GM23248 (cell line): ENCODE data around the gene PAPOLG. TPM values are rescaled to one million over a fixed set of nuclear protein-coding genes. Genes with fewer than 3 reads are reported as not detected.
A peak's percentile ranks its signal among the peaks of the same experiment; 100 is the strongest.
"Not testable (repeated sequence)": the region's sequence is repeated elsewhere in the genome, so short reads cannot be mapped to it uniquely, and the experiment has no call there.

Experiments
- DNase-seq: peaks from one replicate; pipeline ENCODE4 v3.0.0-alpha.2; 2015
- H2AFZ ChIP-seq: fragments of 200-600 bp; sonication (generic); 2 replicates; pipeline ENCODE4 v1.6.1; 2016; ENCODE audit warnings: antibody characterized with exemption
- H3F3A ChIP-seq: fragments of 200-600 bp; sonication (generic); 2 replicates; pipeline ENCODE4 v1.6.1; 2016; ENCODE audit warnings: mild to moderate bottlenecking, antibody characterized with exemption, mixed run types; ENCODE audit not compliant: insufficient read depth
- H3K27ac ChIP-seq: fragments of 200-600 bp; sonication (generic); 2 replicates; pipeline ENCODE4 v1.5.1; 2016; ENCODE audit warnings: mild to moderate bottlenecking
- H3K27me3 ChIP-seq: fragments of 200-600 bp; sonication (generic); replicated peaks from 2 replicates; pipeline ENCODE4 v1.6.1; 2016; ENCODE audit warnings: mild to moderate bottlenecking; ENCODE audit not compliant: insufficient read depth
- H3K36me3 ChIP-seq: fragments of 200-600 bp; sonication (generic); 2 replicates; pipeline ENCODE4 v1.6.1; 2016; ENCODE audit warnings: low read depth, mild to moderate bottlenecking
- H3K4me1 ChIP-seq: fragments of 200-600 bp; sonication (generic); 2 replicates; pipeline ENCODE4 v1.6.1; 2016; ENCODE audit warnings: mild to moderate bottlenecking; ENCODE audit not compliant: insufficient read depth
- H3K4me2 ChIP-seq: fragments of 200-600 bp; sonication (generic); one replicate; pipeline ENCODE4 v1.6.1; 2016; ENCODE audit warnings: mild to moderate bottlenecking; ENCODE audit not compliant: unreplicated experiment
- H3K4me3 ChIP-seq: fragments of 200-600 bp; sonication (generic); 2 replicates; pipeline ENCODE4 v1.5.1; 2016; ENCODE audit warnings: mild to moderate bottlenecking
- H3K79me2 ChIP-seq: fragments of 200-600 bp; sonication (generic); 2 replicates; pipeline ENCODE4 v1.6.1; 2016; ENCODE audit warnings: mild to moderate bottlenecking; ENCODE audit not compliant: insufficient read depth
- H3K9ac ChIP-seq: fragments of 200-600 bp; sonication (generic); 2 replicates; pipeline ENCODE4 v1.6.1; 2016; ENCODE audit warnings: mild to moderate bottlenecking
- H3K9me2 ChIP-seq: fragments of 200-600 bp; sonication (generic); 2 replicates; pipeline ENCODE4 v1.6.1; 2016; ENCODE audit warnings: mixed run types, mild to moderate bottlenecking, moderate library complexity; ENCODE audit not compliant: insufficient read depth
- H3K9me3 ChIP-seq: fragments of 200-600 bp; sonication (generic); one replicate; pipeline ENCODE4 v1.6.1; 2017; ENCODE audit warnings: low read depth
- H4K20me1 ChIP-seq: fragments of 200-600 bp; sonication (generic); 2 replicates; pipeline ENCODE4 v1.6.0; 2016; ENCODE audit not compliant: insufficient read depth
- EZH2 ChIP-seq: fragments of 200-600 bp; sonication (generic); IDR thresholded peaks from 2 replicates; pipeline ENCODE4 v1.6.1; 2018; ENCODE audit warnings: antibody characterized with exemption, mild to moderate bottlenecking; ENCODE audit not compliant: insufficient read depth, poor library complexity, severe bottlenecking
- EZH2phosphoT487 ChIP-seq: fragments of 200-600 bp; sonication (generic); IDR thresholded peaks from 2 replicates; pipeline ENCODE4 v1.6.1; 2018; ENCODE audit warnings: antibody characterized with exemption, moderate library complexity, mild to moderate bottlenecking, low read depth; ENCODE audit not compliant: insufficient read depth
- WGBS, 2 experiments: methylation state at CpG; one replicate each; pipeline ENCODE4 v1.1.6; 2015 to 2017; ENCODE audit warnings: low lambda C conversion rate in 2 of 2, low coverage in 1 of 2; ENCODE audit errors: missing lambda C conversion rate in 2 of 2; 5-methylcytosine and 5-hydroxymethylcytosine counted together
- in situ Hi-C: fragments of 300-500 bp; cut with MboI; formaldehyde crosslinking; loops from 2 replicates; pipeline ENCODE4 v1.15.0; 2020
- polyA plus RNA-seq: library from polyadenylated mRNA; unstranded; fragments of >200 nt; fragmentation: Nextera tagmentation; extraction: Ambion mirVana; gene quantifications from 2 replicates; pipeline ENCODE4 v1.2.1, GENCODE V29; 2016
- total RNA-seq: library from RNA; depleted of rRNA; stranded (reverse); fragments of >200 nt; shearing (Covaris generic); gene quantifications from 2 replicates; pipeline ENCODE4 v1.2.3, GENCODE V29; 2014

Gene PAPOLG
- total and polyA plus RNA-seq, 2 experiments from 2014 or later = 8.2 to 10.9 TPM

- no peaks in the 10 kb centered on the region for H3K9me2 ChIP-seq
- DNase-seq = peak; percentile 87
- in situ Hi-C loops = no loop called here
Measured at GRCh38 chr2:60806988-60807681, 51.1 kb downstream of the PAPOLG start.

GRCh38 chr2:60808330-60808801 is 52.3 kb downstream of the PAPOLG start:
- H3F3A ChIP-seq = peaks cover 24% of the 10 kb centered on the region
- no peak overlapping the region for H3K27ac ChIP-seq
- no peak for DNase-seq
- H2AFZ ChIP-seq = no peak overlapping the region
- no peaks in the 10 kb centered on the region for H3K27me3 ChIP-seq
- peaks cover 9% of the 10 kb centered on the region; the same call in 1 of the 2 replicates for H3K4me1 ChIP-seq
- no peaks in the 10 kb centered on the region for H3K9me3 ChIP-seq
- in situ Hi-C loops = no loop called here
- H3K4me2 ChIP-seq = no peak overlapping the region
- no peak overlapping the region for H3K9ac ChIP-seq
- H3K4me3 ChIP-seq = no peak overlapping the region
- WGBS, 2 experiments = 86 to 87% methylated on average over 16 of the region's 16 CpGs
- H3K9me2 ChIP-seq = no peaks in the 10 kb centered on the region
- TF ChIP-seq EZH2 = no peak
- no peak for TF ChIP-seq EZH2phosphoT487
- H3K36me3 ChIP-seq = no peaks in the 10 kb centered on the region
- H4K20me1 ChIP-seq = no peaks in the 10 kb centered on the region
- H3K79me2 ChIP-seq = no peaks in the 10 kb centered on the region

More at GRCh38 chr2:60806988-60807681, 51.1 kb downstream of the PAPOLG start:
- H3F3A ChIP-seq = peaks cover 24% of the 10 kb centered on the region
- H3K27me3 ChIP-seq = no peaks in the 10 kb centered on the region
- H3K79me2 ChIP-seq = no peaks in the 10 kb centered on the region
- H3K4me2 ChIP-seq = no peak overlapping the region
- H2AFZ ChIP-seq = peak overlapping the region; percentile 58
- H3K27ac ChIP-seq = peak overlapping the region; percentile 33
- 25 to 26% methylated on average over 6 of the region's 6 CpGs for whole genome bisulfite sequencing, 2 experiments
- H3K9ac ChIP-seq = no peak overlapping the region
- H3K4me1 ChIP-seq = peaks cover 9% of the 10 kb centered on the region; the same call in 1 of the 2 replicates
- H3K9me3 ChIP-seq = no peaks in the 10 kb centered on the region
- H3K36me3 ChIP-seq = no peaks in the 10 kb centered on the region
- no peaks in the 10 kb centered on the region for H4K20me1 ChIP-seq
- no peak overlapping the region for H3K4me3 ChIP-seq
- no peak for TF ChIP-seq EZH2phosphoT487

GRCh38 chr2:60811491-60812375 is 55.7 kb downstream of the PAPOLG start:
- Histone ChIP-seq H4K20me1 (no peaks in the 10 kb centered on the region), H3F3A (peaks cover 9% of the 10 kb centered on the region; the same call in 1 of the 2 replicates), H3K4me3 (no peak overlapping the region), H3K9me2 (no peaks in the 10 kb centered on the region), H3K4me1 (peaks cover under 1% of the 10 kb centered on the region; the same call in 1 of the 2 replicates), H3K79me2 (no peaks in the 10 kb centered on the region), H3K27me3 (no peaks in the 10 kb centered on the region), H3K4me2 (no peak overlapping the region), H3K36me3 (no peaks in the 10 kb centered on the region), H2AFZ (no peak overlapping the region), H3K27ac (no peak overlapping the region), H3K9ac (no peak overlapping the region), H3K9me3 (no peaks in the 10 kb centered on the region)
- in situ Hi-C loops = no loop called here
- no peak for TF ChIP-seq EZH2
- no peak for TF ChIP-seq EZH2phosphoT487
- no peak for DNase-seq
- 80 to 81% methylated on average over 14 of the region's 14 CpGs for WGBS, 2 experiments

GRCh38 chr2:60817191-60817590 is 61.1 kb downstream of the PAPOLG start:
- H3K79me2 ChIP-seq, H3K9me2 ChIP-seq, H3K27me3 ChIP-seq, H3K4me1 ChIP-seq, H3K9ac ChIP-seq, H3K4me3 ChIP-seq, H3K4me2 ChIP-seq, in situ Hi-C loops, DNase-seq, H3K27ac ChIP-seq, H2AFZ ChIP-seq, H3K36me3 ChIP-seq, H3F3A ChIP-seq, H3K9me3 ChIP-seq, H4K20me1 ChIP-seq: not testable (repeated sequence)
- WGBS, 2 experiments = 67 to 75% methylated on average over 9 of the region's 9 CpGs
